BE2C (cell line): ENCODE data around the gene ESYT2.
A peak's percentile ranks its signal among the peaks of the same experiment; 100 is the strongest.

Experiments
- DNase-seq: peaks from one replicate; pipeline ENCODE4 v3.0.0-alpha.2; 2020
- H3K27me3 ChIP-seq: fragments of 250-450 bp; sonication (Bioruptor Pico); 2 replicates; pipeline ENCODE4 v1.5.1; 2020; ENCODE audit warnings: mild to moderate bottlenecking
- H3K36me3 ChIP-seq: fragments of 250-450 bp; sonication (Bioruptor Pico); 2 replicates; pipeline ENCODE4 v1.5.1; 2020; ENCODE audit warnings: mild to moderate bottlenecking
- H3K4me1 ChIP-seq: fragments of 250-450 bp; sonication (Bioruptor Pico); 2 replicates; pipeline ENCODE4 v1.5.1; 2020
- H3K4me3 ChIP-seq: 2 replicates; pipeline ENCODE4 v1.5.1; 2011; ENCODE audit warnings: low read depth, low read length
- H3K9me3 ChIP-seq: fragments of 250-450 bp; sonication (Bioruptor Pico); 2 replicates; pipeline ENCODE4 v1.5.1; 2020
- CTCF ChIP-seq: IDR thresholded peaks from 2 replicates; pipeline ENCODE4 v1.5.1; 2012; ENCODE audit warnings: mild to moderate bottlenecking, low read depth, low read length

ESYT2 gene

GRCh38 chr7:158858592-158859503, 29.5 kb upstream of the ESYT2 start:
- Histone ChIP-seq H3K36me3 (no peaks in the 10 kb centered on the region), H3K27me3 (no peaks in the 10 kb centered on the region), H3K4me1 (no peaks in the 10 kb centered on the region), H3K4me3 (no peak overlapping the region), H3K9me3 (no peaks in the 10 kb centered on the region)
- DNase-seq = no peak
- no peak for TF ChIP-seq CTCF

- DNase-seq = no peak
- Histone ChIP-seq H3K9me3 (no peaks in the 10 kb centered on the region), H3K4me1 (no peaks in the 10 kb centered on the region), H3K4me3 (peak overlapping the region; percentile 59), H3K27me3 (no peaks in the 10 kb centered on the region), H3K36me3 (no peaks in the 10 kb centered on the region)
- TF ChIP-seq CTCF = no peak
Observed at GRCh38 chr7:158856883-158857668, 27.8 kb upstream of the ESYT2 start.

DNA sequence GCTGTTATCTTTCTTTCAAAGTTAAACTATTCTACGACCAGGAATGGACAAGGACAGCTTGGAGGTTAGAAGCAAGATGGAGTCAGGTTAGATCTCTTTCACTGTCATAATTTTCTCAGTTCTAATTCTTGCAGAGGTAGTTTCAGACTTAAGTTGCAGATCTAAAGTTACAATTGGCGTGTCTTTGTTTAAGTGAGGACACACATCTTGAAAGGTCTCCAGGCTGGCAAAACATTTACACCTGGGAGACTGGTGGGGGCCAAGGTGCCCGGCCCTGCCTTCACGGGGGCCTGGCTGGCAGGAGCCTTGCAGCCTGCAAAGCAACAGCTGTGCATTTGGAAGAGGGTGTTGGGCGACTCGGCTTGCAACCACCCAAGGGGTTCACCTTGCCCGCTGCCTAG, 25.4 kb upstream of the ESYT2 start:
- Histone ChIP-seq H3K36me3 (no peaks in the 10 kb centered on the region), H3K9me3 (no peaks in the 10 kb centered on the region), H3K4me1 (no peaks in the 10 kb centered on the region), H3K27me3 (no peaks in the 10 kb centered on the region), H3K4me3 (no peak overlapping the region)
- no peak for DNase-seq
- TF ChIP-seq CTCF = no peak

GRCh38 chr7:158850545-158851102, 21.3 kb upstream of the ESYT2 start:
- H3K36me3 ChIP-seq = no peaks in the 10 kb centered on the region
- DNase-seq = no peak
- no peak for TF ChIP-seq CTCF
- H3K4me1 ChIP-seq = no peaks in the 10 kb centered on the region
- no peaks in the 10 kb centered on the region for H3K27me3 ChIP-seq
- H3K4me3 ChIP-seq = no peak overlapping the region
- peaks cover 3% of the 10 kb centered on the region; the same call in 1 of the 2 replicates for H3K9me3 ChIP-seq

DNA sequence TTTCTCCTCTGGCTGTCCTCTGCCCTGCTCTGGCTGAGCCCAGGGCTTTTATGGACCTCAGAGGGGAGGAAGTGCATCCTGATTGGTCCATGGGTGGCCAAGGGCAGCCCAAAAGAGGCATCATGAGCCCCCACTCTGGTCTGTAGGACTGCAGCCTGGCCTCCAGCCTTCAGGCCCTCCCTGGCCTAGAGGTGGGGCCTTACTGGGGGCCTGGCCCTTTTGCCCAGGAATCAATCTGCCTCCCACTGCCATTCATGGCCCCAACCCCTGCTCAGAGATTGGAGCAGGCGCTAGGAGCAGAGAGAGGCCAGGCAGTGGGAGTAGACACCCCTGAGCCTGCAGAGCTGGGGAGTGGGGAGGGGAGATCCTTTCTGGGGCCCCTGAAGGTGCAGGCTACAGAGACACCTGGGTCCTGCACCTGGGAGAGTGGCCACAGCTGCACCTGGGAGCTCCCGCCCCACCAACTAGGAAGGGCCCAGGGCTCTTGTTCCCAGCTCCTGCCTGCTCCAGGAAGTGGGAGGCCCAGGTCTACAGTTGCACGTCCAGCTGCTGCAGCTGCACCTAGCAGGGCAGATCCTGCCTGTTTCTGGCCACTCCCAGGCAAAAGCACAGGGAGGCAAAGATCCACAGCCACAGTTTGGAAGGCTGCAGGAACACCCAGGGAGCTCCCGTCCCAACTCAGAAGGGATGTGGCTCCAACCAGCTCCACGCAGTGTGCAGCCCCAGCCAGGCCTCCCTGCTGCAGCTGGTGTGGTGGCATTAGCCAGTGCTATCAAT, 20.6 kb upstream of the ESYT2 start:
- Histone ChIP-seq H3K4me3 (no peak overlapping the region), H3K4me1 (no peaks in the 10 kb centered on the region), H3K36me3 (no peaks in the 10 kb centered on the region), H3K9me3 (peaks cover 3% of the 10 kb centered on the region; the same call in 1 of the 2 replicates), H3K27me3 (no peaks in the 10 kb centered on the region)
- DNase-seq = no peak
- no peak for TF ChIP-seq CTCF
